ENCODE measurements around the gene COL5A2. TPM values are rescaled to one million over a fixed set of nuclear protein-coding genes. Genes with fewer than 3 reads are reported as not detected.
A peak's percentile ranks its signal among the peaks of the same experiment; 100 is the strongest.

COL5A2 gene
- total RNA-seq, 4 donors from 2014 or later = 16.1 to 62.8 (median 33.1) TPM

DNA sequence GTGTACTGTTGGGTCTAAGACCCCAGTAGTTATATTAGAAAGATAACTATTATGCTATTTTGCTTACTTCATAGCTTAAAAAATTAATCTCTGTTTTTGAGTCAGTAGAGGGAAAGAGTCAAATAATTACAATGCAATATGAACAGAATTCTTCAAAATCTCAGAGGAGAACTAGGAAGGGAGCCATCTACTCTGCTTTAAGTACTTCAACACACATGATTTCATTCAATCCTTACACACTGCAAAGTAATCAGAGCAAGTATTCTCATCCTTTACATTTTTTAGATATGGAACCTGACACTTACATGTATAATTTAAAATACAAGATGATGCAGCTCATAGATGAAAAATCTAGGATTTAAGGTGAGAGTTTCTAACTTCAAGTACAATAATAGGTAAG, 27.7 kb downstream of the COL5A2 start:
- peak overlapping the region in 1 of 4 donors; percentile 13 for H3K27ac ChIP-seq
- intact Hi-C loops (cut with DNase I; ENCODE audit: low total_unique reads) (no loop called here), in situ Hi-C loops (cut with MboI; ENCODE audit: low pct_ligation_motif_present in 1 of 4, low pct_unique_long_range_greater_than_20kb in 1 of 4, low sequenced_read_pairs in 3 of 4) (no loop called here)
- no peaks in the 10 kb centered on the region for H3K9me3 ChIP-seq
- H3K36me3 ChIP-seq = no peaks in the 10 kb centered on the region
- H3K4me1 ChIP-seq = peaks cover 0 to 37% (median 3%) of the 10 kb centered on the region in 4 donors
- TF ChIP-seq, protein P1, sequence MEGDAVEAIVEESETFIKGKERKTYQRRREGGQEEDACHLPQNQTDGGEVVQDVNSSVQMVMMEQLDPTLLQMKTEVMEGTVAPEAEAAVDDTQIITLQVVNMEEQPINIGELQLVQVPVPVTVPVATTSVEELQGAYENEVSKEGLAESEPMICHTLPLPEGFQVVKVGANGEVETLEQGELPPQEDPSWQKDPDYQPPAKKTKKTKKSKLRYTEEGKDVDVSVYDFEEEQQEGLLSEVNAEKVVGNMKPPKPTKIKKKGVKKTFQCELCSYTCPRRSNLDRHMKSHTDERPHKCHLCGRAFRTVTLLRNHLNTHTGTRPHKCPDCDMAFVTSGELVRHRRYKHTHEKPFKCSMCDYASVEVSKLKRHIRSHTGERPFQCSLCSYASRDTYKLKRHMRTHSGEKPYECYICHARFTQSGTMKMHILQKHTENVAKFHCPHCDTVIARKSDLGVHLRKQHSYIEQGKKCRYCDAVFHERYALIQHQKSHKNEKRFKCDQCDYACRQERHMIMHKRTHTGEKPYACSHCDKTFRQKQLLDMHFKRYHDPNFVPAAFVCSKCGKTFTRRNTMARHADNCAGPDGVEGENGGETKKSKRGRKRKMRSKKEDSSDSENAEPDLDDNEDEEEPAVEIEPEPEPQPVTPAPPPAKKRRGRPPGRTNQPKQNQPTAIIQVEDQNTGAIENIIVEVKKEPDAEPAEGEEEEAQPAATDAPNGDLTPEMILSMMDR (IDR thresholded peaks at IDR 0.05) = no peak
- TF ChIP-seq POLR2AphosphoS5 (IDR thresholded peaks at IDR 0.05) (no peak), EP300 (IDR thresholded peaks at IDR 0.05; ENCODE audit: low read depth) (no peak), POLR2A (IDR thresholded peaks at IDR 0.05) (no peak)
- no peaks in the 10 kb centered on the region for H3K27me3 ChIP-seq
- H3K4me3 ChIP-seq = no peak overlapping the region
- no peak for DNase-seq

DNA sequence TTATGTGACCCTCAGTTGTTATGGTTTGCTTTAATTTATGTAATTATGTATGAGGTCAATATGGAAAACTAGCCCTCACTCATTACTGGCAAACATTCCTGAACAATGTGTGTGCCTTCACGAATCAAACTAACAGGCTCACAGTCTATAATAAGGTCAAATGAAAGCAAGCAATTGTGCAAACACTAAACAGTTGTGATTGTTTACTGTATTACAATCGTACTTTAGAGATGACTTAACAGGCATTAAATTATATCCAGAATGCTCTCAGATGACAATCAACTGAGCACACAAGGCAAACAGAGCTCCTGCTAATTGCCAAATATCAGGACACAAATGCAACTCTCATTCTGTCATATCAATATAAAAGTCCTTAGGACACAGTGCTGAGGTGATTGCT, 29.5 kb downstream of the COL5A2 start:
- intact Hi-C loops (cut with DNase I; ENCODE audit: low total_unique reads) = no loop called here
- WGBS, 2 donors (ENCODE audit: low coverage in 1 of 2) = 10 to 33% methylated on average over 1 to 2 of the region's 2 CpGs
- Histone ChIP-seq H3K4me1 (peaks cover 0 to 37% (median 3%) of the 10 kb centered on the region in 4 donors), H3K36me3 (no peaks in the 10 kb centered on the region), H3K4me3 (no peak overlapping the region), H3K9me3 (no peaks in the 10 kb centered on the region), H3K27ac (peak overlapping the region in 2 of 4 donors; percentile 18 to 37), H3K27me3 (no peaks in the 10 kb centered on the region)
- in situ Hi-C loops (cut with MboI; ENCODE audit: low pct_ligation_motif_present in 1 of 4, low pct_unique_long_range_greater_than_20kb in 1 of 4, low sequenced_read_pairs in 3 of 4) = no loop called here
- no peak for DNase-seq
- TF ChIP-seq POLR2AphosphoS5 (IDR thresholded peaks at IDR 0.05) (no peak), EP300 (IDR thresholded peaks at IDR 0.05; ENCODE audit: low read depth) (no peak), POLR2A (IDR thresholded peaks at IDR 0.05) (no peak)
- TF ChIP-seq, protein P1 (IDR thresholded peaks at IDR 0.05) = no peak

DNA sequence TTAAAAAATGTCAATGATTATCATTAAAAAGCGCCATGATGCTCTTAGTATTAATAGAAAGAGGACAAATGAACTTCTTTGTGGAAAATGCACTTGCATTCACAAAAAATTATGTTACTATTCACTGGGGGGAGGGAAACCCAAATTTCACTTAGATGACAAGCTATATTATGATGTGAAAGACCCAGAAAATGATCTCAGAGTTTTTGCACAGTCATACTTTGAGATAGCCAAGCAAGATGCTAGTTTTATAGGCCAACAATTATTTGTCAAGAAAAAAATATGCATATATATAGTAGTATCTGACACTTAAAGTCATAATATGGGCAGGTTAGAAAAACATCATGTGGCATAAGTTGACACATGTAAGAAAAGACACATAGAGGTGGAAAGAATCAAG, 31.6 kb downstream of the COL5A2 start:
- Histone ChIP-seq H3K27ac (no peak overlapping the region), H3K4me3 (no peak overlapping the region), H3K9me3 (no peaks in the 10 kb centered on the region), H3K4me1 (peaks cover 0 to 29% (median 1%) of the 10 kb centered on the region in 4 donors), H3K36me3 (no peaks in the 10 kb centered on the region), H3K27me3 (no peaks in the 10 kb centered on the region)
- 0 to 90% methylated on average over 1 of the region's 1 CpG for WGBS, 2 donors (ENCODE audit: low coverage in 1 of 2)
- intact Hi-C loops (cut with DNase I; ENCODE audit: low total_unique reads) = no loop called here
- TF ChIP-seq POLR2A (IDR thresholded peaks at IDR 0.05) = no peak
- no peak for TF ChIP-seq POLR2AphosphoS5 (IDR thresholded peaks at IDR 0.05)
- TF ChIP-seq, protein P1 (IDR thresholded peaks at IDR 0.05) = no peak
- no peak for TF ChIP-seq EP300 (IDR thresholded peaks at IDR 0.05; ENCODE audit: low read depth)
- in situ Hi-C loops (cut with MboI; ENCODE audit: low pct_ligation_motif_present in 1 of 4, low pct_unique_long_range_greater_than_20kb in 1 of 4, low sequenced_read_pairs in 3 of 4) = loop anchor here in 1 of 4 donors (25.0 kb wide), 1 partner anchor 264 kb away; no protein-coding TSS in a partner anchor
- no peak for DNase-seq

DNA sequence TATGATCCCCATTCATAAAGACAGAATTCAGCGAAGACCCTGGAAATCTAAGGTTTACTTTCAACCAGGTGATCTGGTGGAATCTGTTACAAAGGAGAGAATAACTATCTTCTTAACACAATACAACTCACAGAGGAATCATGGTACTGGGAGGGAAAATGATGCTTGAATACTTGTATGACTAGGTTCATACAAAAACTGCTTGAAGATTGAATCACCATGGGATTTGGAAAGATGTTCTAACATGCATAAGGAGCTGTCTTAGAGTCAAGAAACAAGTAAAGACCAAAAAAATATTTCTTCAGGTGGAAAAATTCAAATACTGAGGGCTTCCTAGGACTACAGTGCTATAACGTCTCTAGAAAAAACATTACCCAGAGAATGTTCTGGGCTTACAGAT, 32.2 kb downstream of the COL5A2 start:
- Histone ChIP-seq H3K36me3 (no peaks in the 10 kb centered on the region), H3K4me1 (peaks cover 0 to 22% (median under 1%) of the 10 kb centered on the region in 4 donors), H3K4me3 (no peak overlapping the region), H3K27ac (peak overlapping the region in 1 of 4 donors; percentile 13), H3K9me3 (no peaks in the 10 kb centered on the region), H3K27me3 (no peaks in the 10 kb centered on the region)
- intact Hi-C loops (cut with DNase I; ENCODE audit: low total_unique reads) (no loop called here), in situ Hi-C loops (cut with MboI; ENCODE audit: low pct_ligation_motif_present in 1 of 4, low pct_unique_long_range_greater_than_20kb in 1 of 4, low sequenced_read_pairs in 3 of 4) (loop anchor here in 1 of 4 donors (25.0 kb wide), 1 partner anchor 265 kb away; no protein-coding TSS in a partner anchor)
- 76 to 84% methylated on average over 2 of the region's 2 CpGs for WGBS, 2 donors (ENCODE audit: low coverage in 1 of 2)
- TF ChIP-seq POLR2AphosphoS5 (IDR thresholded peaks at IDR 0.05) (no peak), POLR2A (IDR thresholded peaks at IDR 0.05) (no peak)
- no peak for DNase-seq

DNA sequence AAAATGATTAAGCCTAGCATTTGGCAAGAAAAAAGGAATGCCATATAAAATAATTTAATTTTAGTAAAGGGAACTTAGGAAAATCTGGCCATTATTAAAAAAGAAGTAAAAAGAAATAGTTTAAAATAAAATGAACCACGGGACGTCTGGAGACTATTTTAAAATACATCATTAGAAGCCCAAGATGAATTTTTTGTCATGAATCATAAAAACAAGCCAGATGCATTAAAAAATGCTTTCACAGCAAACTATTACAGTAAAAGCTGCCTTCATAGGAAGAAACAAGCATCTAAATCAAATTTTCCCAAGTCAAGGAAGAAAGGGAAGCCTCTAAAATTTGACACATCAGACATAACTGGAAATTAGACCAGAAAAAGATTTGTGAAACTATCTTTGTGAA, 33.0 kb downstream of the COL5A2 start:
- no peaks in the 10 kb centered on the region for H3K36me3 ChIP-seq
- no peak overlapping the region for H3K27ac ChIP-seq
- H3K4me3 ChIP-seq = no peak overlapping the region
- no peak for DNase-seq
- no peaks in the 10 kb centered on the region for H3K9me3 ChIP-seq
- in situ Hi-C loops (cut with MboI; ENCODE audit: low pct_ligation_motif_present in 1 of 4, low pct_unique_long_range_greater_than_20kb in 1 of 4, low sequenced_read_pairs in 3 of 4) = loop anchor here in 1 of 4 donors (25.0 kb wide), 1 partner anchor 266 kb away; no protein-coding TSS in a partner anchor
- intact Hi-C loops (cut with DNase I; ENCODE audit: low total_unique reads) = no loop called here
- 21 to 31% methylated on average over 2 of the region's 2 CpGs for WGBS, 2 donors (ENCODE audit: low coverage in 1 of 2)
- TF ChIP-seq POLR2AphosphoS5 (IDR thresholded peaks at IDR 0.05) = no peak
- no peak for TF ChIP-seq POLR2A (IDR thresholded peaks at IDR 0.05)
- TF ChIP-seq, protein P1 (IDR thresholded peaks at IDR 0.05) = no peak
- peaks cover 0 to 14% (median 0%) of the 10 kb centered on the region in 4 donors for H3K4me1 ChIP-seq
- H3K27me3 ChIP-seq = no peaks in the 10 kb centered on the region
